ENCODE data around the gene SNUPN.

The SNUPN gene

GRCh38 chr15:75553659-75554058 is 71.9 kb downstream of the SNUPN start:
- no peaks in the 10 kb centered on the region for H3K27me3 ChIP-seq (ENCODE audit: insufficient read depth, insufficient read length)
- H3K4me1 ChIP-seq (ENCODE audit: insufficient read depth, insufficient read length), result no peaks in the 10 kb centered on the region
- no peak overlapping the region for H3K4me3 ChIP-seq (ENCODE audit: insufficient read length, low read depth)
- peaks cover 3% of the 10 kb centered on the region for H3K36me3 ChIP-seq (ENCODE audit: insufficient read depth, insufficient read length, low read length)
- no peak for TF ChIP-seq SUZ12 (IDR thresholded peaks at IDR 0.05; ENCODE audit: extremely low read depth, insufficient read depth, insufficient read length)
- no peak for TF ChIP-seq YY1 (IDR thresholded peaks at IDR 0.05; ENCODE audit: insufficient read depth, insufficient read length)
- TF ChIP-seq ZNF274 (IDR thresholded peaks at IDR 0.05; ENCODE audit: low read depth, low read length), result no peak
- no peaks in the 10 kb centered on the region; the same call in 1 of the 2 replicates for H3K9me3 ChIP-seq (ENCODE audit: insufficient read depth, low read length)
- no peak overlapping the region for H3K9ac ChIP-seq (ENCODE audit: insufficient read length, low read depth)
- DNase-seq (ENCODE audit: low read depth, low spot score), result no peak

GRCh38 chr15:75551091-75551490 is 74.4 kb downstream of the SNUPN start:
- Histone ChIP-seq H3K4me1 (ENCODE audit: insufficient read depth, insufficient read length) (no peaks in the 10 kb centered on the region), H3K27me3 (ENCODE audit: insufficient read depth, insufficient read length) (no peaks in the 10 kb centered on the region), H3K4me3 (ENCODE audit: insufficient read length, low read depth) (no peak overlapping the region), H3K36me3 (ENCODE audit: insufficient read depth, insufficient read length, low read length) (no peaks in the 10 kb centered on the region), H3K9me3 (ENCODE audit: insufficient read depth, low read length) (no peaks in the 10 kb centered on the region), H3K9ac (ENCODE audit: insufficient read length, low read depth) (no peak overlapping the region)
- TF ChIP-seq ZNF274 (IDR thresholded peaks at IDR 0.05; ENCODE audit: low read depth, low read length) (no peak), SUZ12 (IDR thresholded peaks at IDR 0.05; ENCODE audit: extremely low read depth, insufficient read depth, insufficient read length) (no peak), YY1 (IDR thresholded peaks at IDR 0.05; ENCODE audit: insufficient read depth, insufficient read length) (no peak)
- no peak for DNase-seq (ENCODE audit: low read depth, low spot score)
